Measurements from ENCODE around the gene SERPINI1. TPM values are rescaled to one million over a fixed set of nuclear protein-coding genes. Genes with fewer than 3 reads are reported as not detected.

The SERPINI1 gene
- total RNA-seq, 1 experiment from 2014 or later, result 6.4 TPM

- Mint-ChIP-seq H3K27ac (no peak overlapping the region), H3K36me3 (no peaks in the 10 kb centered on the region), H3K4me3 (no peak overlapping the region), H3K4me1 (peaks cover 18% of the 10 kb centered on the region), H3K9me3 (no peaks in the 10 kb centered on the region), H3K27me3 (ENCODE audit: low read depth) (no peaks in the 10 kb centered on the region)
- ChIA-PET POLR2A (interaction anchor here (1.0 kb wide), 1 partner anchor 9 kb away, joined by 3 read pairs; no protein-coding TSS in a partner anchor), CTCF (interaction anchor here (0.5 kb wide), 1 partner anchor 320 kb away, joined by 3 read pairs; no protein-coding TSS in a partner anchor)
- no peak for TF ChIP-seq PRDM15 (CRISPR knock-in tag; IDR thresholded peaks at IDR 0.05)
- no peak for TF ChIP-seq JUN (CRISPR knock-in tag; IDR thresholded peaks at IDR 0.05)
- no peak for DNase-seq (ENCODE audit: low spot score)
- ATAC-seq, result no peak
These were observed 48.3 kb downstream of the SERPINI1 start for GRCh38 chr3:167783781-167784180.

- ChIA-PET POLR2A (no interaction called here), CTCF (no interaction called here)
- H3K9me3 Mint-ChIP-seq, result no peaks in the 10 kb centered on the region
- ATAC-seq, result no peak
- H3K36me3 Mint-ChIP-seq, result no peaks in the 10 kb centered on the region
- DNase-seq (ENCODE audit: low spot score), result no peak
- H3K4me1 Mint-ChIP-seq, result peaks cover 5% of the 10 kb centered on the region
- H3K4me3 Mint-ChIP-seq, result no peak overlapping the region
- H3K27me3 Mint-ChIP-seq (ENCODE audit: low read depth), result no peaks in the 10 kb centered on the region
- no peak overlapping the region for H3K27ac Mint-ChIP-seq
- no peak for TF ChIP-seq E2F1 (CRISPR knock-in tag; IDR thresholded peaks at IDR 0.05)
- TF ChIP-seq IRF2 (CRISPR knock-in tag; IDR thresholded peaks at IDR 0.05; ENCODE audit: borderline replicate concordance, low read depth), result no peak
- no peak for TF ChIP-seq ZNF138 (CRISPR knock-in tag; conservative IDR thresholded peaks at IDR 0.05)
- no peak for TF ChIP-seq TP53 (CRISPR knock-in tag; IDR thresholded peaks at IDR 0.05)
- TF ChIP-seq NR3C1 (CRISPR knock-in tag; conservative IDR thresholded peaks at IDR 0.05; ENCODE audit: low read depth), result no peak
- no peak for TF ChIP-seq ZSCAN18 (CRISPR knock-in tag; IDR thresholded peaks at IDR 0.05)
- no peak for TF ChIP-seq OVOL2 (CRISPR knock-in tag; IDR thresholded peaks at IDR 0.05; ENCODE audit: borderline replicate concordance)
- TF ChIP-seq USF1 (CRISPR knock-in tag; IDR thresholded peaks at IDR 0.05), result no peak
- no peak for TF ChIP-seq RORB (CRISPR knock-in tag; IDR thresholded peaks at IDR 0.05)
- TF ChIP-seq ERG (CRISPR knock-in tag; IDR thresholded peaks at IDR 0.05), result no peak
- no peak for TF ChIP-seq ZNF532 (CRISPR knock-in tag; IDR thresholded peaks at IDR 0.05; ENCODE audit: borderline replicate concordance)
- no peak for TF ChIP-seq E2F4 (CRISPR knock-in tag; IDR thresholded peaks at IDR 0.05; ENCODE audit: borderline replicate concordance, low read depth)
- TF ChIP-seq SOX15 (CRISPR knock-in tag; IDR thresholded peaks at IDR 0.05), result no peak
- TF ChIP-seq ELF4 (CRISPR knock-in tag; IDR thresholded peaks at IDR 0.05; ENCODE audit: low read depth), result no peak
- TF ChIP-seq RELA (CRISPR knock-in tag; IDR thresholded peaks at IDR 0.05; ENCODE audit: borderline replicate concordance), result no peak
These were observed 50.3 kb downstream of the SERPINI1 start for GRCh38 chr3:167785790-167786189.
